A673 (cell line): ENCODE results near the gene CCR5AS.

Experiments
- CTCF ChIP-seq: fragments of 300-800, 200-600 bp; sonication (generic); conservative IDR thresholded peaks from 2 replicates; pipeline ENCODE4 v1.5.1; 2017; ENCODE audit warnings: low read depth, mild to moderate bottlenecking, antibody characterized with exemption, low read length, moderate library complexity, mixed read lengths
- EZH2 ChIP-seq: fragments of 200-600 bp; sonication (generic); IDR thresholded peaks from 2 replicates; pipeline ENCODE4 v1.6.1; 2017; ENCODE audit warnings: borderline replicate concordance, low read depth, mild to moderate bottlenecking, mixed read lengths, antibody characterized with exemption, low read length; ENCODE audit not compliant: poor library complexity, severe bottlenecking

- TF ChIP-seq CTCF (no peak), EZH2 (no peak)
Observed at GRCh38 chr3:46423588-46423987, 16.7 kb upstream of the CCR5AS start.
